Uterus (tissue), 4 donors: Measurements from ENCODE around the gene DIAPH3. TPM values are rescaled to one million over a fixed set of nuclear protein-coding genes. Genes with fewer than 3 reads are reported as not detected.

Source experiments
- DNase-seq, 2 donors: peaks; one replicate each; pipeline ENCODE4 v3.0.0-alpha.2; 2019 to 2020
- H3K27ac ChIP-seq, 2 donors: fragments of 200-600 bp; sonication (generic); 1 replicate in 1 of 2; 2 replicates in 1 of 2; pipeline ENCODE4 v1.5.1; 2016 to 2018
- H3K27me3 ChIP-seq, 2 donors: fragments of 200-600 bp; sonication (generic); one replicate each; pipeline ENCODE4 v1.5.1; 2018 to 2019; ENCODE audit warnings: control low read depth in 1 of 2
- H3K36me3 ChIP-seq, 2 donors: fragments of 200-600 bp; sonication (generic); one replicate each; pipeline ENCODE4 v1.5.1; 2019; ENCODE audit warnings: control low read depth in 1 of 2
- H3K4me1 ChIP-seq, 2 donors: fragments of 200-600 bp; sonication (generic); one replicate each; pipeline ENCODE4 v1.5.1; 2018 to 2019; ENCODE audit warnings: control low read depth in 1 of 2
- H3K4me3 ChIP-seq, 2 donors: fragments of 200-600 bp; sonication (generic); 1 replicate in 1 of 2; 2 replicates in 1 of 2; pipeline ENCODE4 v1.5.1; 2018 to 2019; ENCODE audit warnings: mild to moderate bottlenecking in 1 of 2
- H3K9me3 ChIP-seq, 2 donors: fragments of 200-600 bp; sonication (generic); one replicate each; pipeline ENCODE4 v1.5.1; 2019; ENCODE audit warnings: control low read depth in 1 of 2
- CTCF ChIP-seq, 4 experiments: fragments of 200-600 bp in 2 of 4; fragments of 450-650 bp in 2 of 4; sonication (generic) in 2 of 4; IDR thresholded peaks; one replicate each; pipeline ENCODE4 v1.5.1; 2016 to 2019; ENCODE audit warnings: antibody characterized with exemption in 4 of 4, mild to moderate bottlenecking in 2 of 4, moderate library complexity in 1 of 4
- POLR2A ChIP-seq, 2 donors: fragments of 450-650 bp; IDR thresholded peaks; one replicate each; pipeline ENCODE4 v1.6.1; 2016; ENCODE audit warnings: antibody characterized with exemption in 2 of 2, mild to moderate bottlenecking in 1 of 2, moderate library complexity in 1 of 2
- intact Hi-C: fragments of 100-400 bp; cut with DNase I; formaldehyde crosslinking; loops from one replicate; pipeline ENCODE4 v1.15.1; 2023; ENCODE audit warnings: low total_unique reads
- total RNA-seq, 4 donors: library from RNA; depleted of rRNA in 3 of 4; stranded (reverse); fragments of >200 nt in 3 of 4; gene quantifications; one replicate each; pipeline versions ENCODE4 v1.1.0 to v1.2.4, GENCODE V29; 2014 to 2023
- donor health status: DM: yes; HTN: yes; CAD: no.

Gene DIAPH3
- total RNA-seq, 4 donors from 2014 or later: 11.4 TPM; not detected in 3

GRCh38 chr13:60164234-60164889 lies 634 bp upstream of the DIAPH3 start:
- Histone ChIP-seq H3K4me3 (peak overlapping the region; percentile 58 to 65), H3K36me3 (no peaks in the 10 kb centered on the region), H3K9me3 (no peaks in the 10 kb centered on the region), H3K4me1 (no peaks in the 10 kb centered on the region), H3K27me3 (no peaks in the 10 kb centered on the region), H3K27ac (peak overlapping the region; percentile 85 to 90)
- intact Hi-C loops: no loop called here
- DNase-seq: no peak
- no peak for TF ChIP-seq CTCF (IDR thresholded peaks at IDR 0.05)

- Histone ChIP-seq H3K27ac (no peak overlapping the region), H3K36me3 (no peaks in the 10 kb centered on the region), H3K27me3 (no peaks in the 10 kb centered on the region), H3K9me3 (no peaks in the 10 kb centered on the region), H3K4me1 (no peaks in the 10 kb centered on the region), H3K4me3 (no peak overlapping the region)
- no peak for DNase-seq
- TF ChIP-seq POLR2A (IDR thresholded peaks at IDR 0.05) (no peak), CTCF (IDR thresholded peaks at IDR 0.05) (no peak)
- intact Hi-C loops: no loop called here
Measured at GRCh38 chr13:60162096-60162495, 1.6 kb downstream of the DIAPH3 start.

- Histone ChIP-seq H3K27me3 (no peaks in the 10 kb centered on the region), H3K36me3 (no peaks in the 10 kb centered on the region), H3K4me3 (no peak overlapping the region), H3K4me1 (no peaks in the 10 kb centered on the region), H3K9me3 (no peaks in the 10 kb centered on the region), H3K27ac (no peak overlapping the region)
- intact Hi-C loops: no loop called here
- TF ChIP-seq POLR2A (IDR thresholded peaks at IDR 0.05) (no peak), CTCF (IDR thresholded peaks at IDR 0.05) (no peak)
- DNase-seq: no peak
Measured at GRCh38 chr13:60158321-60158801, 5.4 kb downstream of the DIAPH3 start.

GRCh38 chr13:60155978-60156377 lies 7.8 kb downstream of the DIAPH3 start:
- TF ChIP-seq POLR2A (IDR thresholded peaks at IDR 0.05): no peak
- no peak for TF ChIP-seq CTCF (IDR thresholded peaks at IDR 0.05)
- H3K4me1 ChIP-seq: no peaks in the 10 kb centered on the region
- intact Hi-C loops: no loop called here
- H3K4me3 ChIP-seq: no peak overlapping the region
- no peaks in the 10 kb centered on the region for H3K36me3 ChIP-seq
- no peak for DNase-seq
- no peak overlapping the region for H3K27ac ChIP-seq
- no peaks in the 10 kb centered on the region for H3K9me3 ChIP-seq
- no peaks in the 10 kb centered on the region for H3K27me3 ChIP-seq

GRCh38 chr13:60152904-60153303 lies 10.8 kb downstream of the DIAPH3 start:
- no peak for DNase-seq
- no peaks in the 10 kb centered on the region for H3K36me3 ChIP-seq
- intact Hi-C loops: no loop called here
- H3K27me3 ChIP-seq: no peaks in the 10 kb centered on the region
- H3K4me3 ChIP-seq: no peak overlapping the region
- no peaks in the 10 kb centered on the region for H3K9me3 ChIP-seq
- H3K27ac ChIP-seq: no peak overlapping the region
- TF ChIP-seq POLR2A (IDR thresholded peaks at IDR 0.05) (no peak), CTCF (IDR thresholded peaks at IDR 0.05) (no peak)
- H3K4me1 ChIP-seq: no peaks in the 10 kb centered on the region
